ENCODE results near the gene HIC1.

DNA sequence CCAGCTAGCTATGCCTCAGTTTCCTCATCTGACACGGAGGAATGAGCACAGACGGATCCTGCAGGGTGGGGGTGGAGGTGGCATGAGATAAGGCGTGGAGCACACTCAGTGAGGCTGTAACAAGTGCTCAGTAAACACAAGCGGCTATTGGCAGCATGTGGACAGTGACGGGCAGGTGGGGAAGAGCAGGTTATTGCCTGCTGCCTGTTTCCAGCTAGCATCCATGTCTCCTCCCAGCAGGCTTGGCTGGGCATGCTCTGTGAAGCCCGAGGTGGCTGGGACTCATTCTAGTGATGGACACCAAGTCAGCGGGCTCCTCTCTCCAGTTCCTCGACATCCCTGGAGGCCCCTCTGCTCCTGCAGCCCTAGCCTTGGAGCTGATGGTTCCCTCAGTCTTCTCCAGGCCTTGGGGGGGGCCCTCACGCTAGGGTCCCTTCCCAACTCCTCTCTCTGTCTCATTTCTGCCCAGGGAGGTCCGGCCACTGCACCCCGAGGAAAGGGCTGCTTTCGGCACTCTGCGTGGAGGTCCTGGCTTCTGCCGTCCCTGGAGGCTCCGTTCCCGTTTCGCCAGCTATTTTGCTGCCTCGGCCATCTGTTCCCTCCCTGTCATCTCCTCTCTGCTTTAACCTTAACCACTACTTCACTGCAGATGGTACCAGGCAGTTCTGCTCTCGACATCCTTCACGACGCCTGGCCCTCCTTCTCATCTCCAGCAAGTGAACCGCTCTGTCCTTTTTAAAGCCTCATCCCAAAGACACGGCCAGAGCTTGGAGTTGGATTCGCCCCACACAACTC is 36.0 kb upstream of the HIC1 start:
- TF ChIP-seq, protein P1, sequence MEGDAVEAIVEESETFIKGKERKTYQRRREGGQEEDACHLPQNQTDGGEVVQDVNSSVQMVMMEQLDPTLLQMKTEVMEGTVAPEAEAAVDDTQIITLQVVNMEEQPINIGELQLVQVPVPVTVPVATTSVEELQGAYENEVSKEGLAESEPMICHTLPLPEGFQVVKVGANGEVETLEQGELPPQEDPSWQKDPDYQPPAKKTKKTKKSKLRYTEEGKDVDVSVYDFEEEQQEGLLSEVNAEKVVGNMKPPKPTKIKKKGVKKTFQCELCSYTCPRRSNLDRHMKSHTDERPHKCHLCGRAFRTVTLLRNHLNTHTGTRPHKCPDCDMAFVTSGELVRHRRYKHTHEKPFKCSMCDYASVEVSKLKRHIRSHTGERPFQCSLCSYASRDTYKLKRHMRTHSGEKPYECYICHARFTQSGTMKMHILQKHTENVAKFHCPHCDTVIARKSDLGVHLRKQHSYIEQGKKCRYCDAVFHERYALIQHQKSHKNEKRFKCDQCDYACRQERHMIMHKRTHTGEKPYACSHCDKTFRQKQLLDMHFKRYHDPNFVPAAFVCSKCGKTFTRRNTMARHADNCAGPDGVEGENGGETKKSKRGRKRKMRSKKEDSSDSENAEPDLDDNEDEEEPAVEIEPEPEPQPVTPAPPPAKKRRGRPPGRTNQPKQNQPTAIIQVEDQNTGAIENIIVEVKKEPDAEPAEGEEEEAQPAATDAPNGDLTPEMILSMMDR (conservative IDR thresholded peaks at IDR 0.05 in 1 of 2, IDR thresholded peaks at IDR 0.05 in 1 of 2; ENCODE audit: low read depth in 1 of 2, low read length in 2 of 2), result no peak
- TF ChIP-seq EZH2 (IDR thresholded peaks at IDR 0.05; ENCODE audit: low read length, missing control alignments), result no peak
